HG03469 (cell line): ENCODE results near the gene LTB4R2.

Experiments used
- ATAC-seq: cut with Tn5 transposase; IDR thresholded peaks from one replicate; pipeline ENCODE4 v1.9.1; 2021; ENCODE audit warnings: mild to moderate bottlenecking, moderate library complexity, moderate number of reproducible peaks; ENCODE audit not compliant: unreplicated experiment

LTB4R2 gene

GRCh38 chr14:24298892-24299254, 11.1 kb upstream of the LTB4R2 start:
- no peak for ATAC-seq

- ATAC-seq = peak; percentile 45
These were observed 10.4 kb upstream of the LTB4R2 start, which contains the start of the genes DHRS1 and NOP9 for GRCh38 chr14:24299255-24300191. DHRS1 (minus strand) TSS chr14:24299780; CDS start chr14:24299106, 674 bp downstream. NOP9 (plus strand) TSS chr14:24299850; CDS start chr14:24299955, 105 bp downstream.

GRCh38 chr14:24300326-24300980, 9.5 kb upstream of the LTB4R2 start:
- ATAC-seq = no peak

- no peak for ATAC-seq
These were observed 5.9 kb upstream of the LTB4R2 start for GRCh38 chr14:24304019-24304387.

GRCh38 chr14:24307156-24307574, 2.8 kb upstream of the LTB4R2 start:
- ATAC-seq = no peak

- no peak for ATAC-seq
These were observed 2.2 kb upstream of the LTB4R2 start, which contains the start of gene CIDEB for GRCh38 chr14:24307575-24308341. CIDEB (minus strand) TSS chr14:24307977; CDS start chr14:24307858, 119 bp downstream.

- no peak for ATAC-seq
These were observed 1.4 kb upstream of the LTB4R2 start for GRCh38 chr14:24308342-24309124.

DNA sequence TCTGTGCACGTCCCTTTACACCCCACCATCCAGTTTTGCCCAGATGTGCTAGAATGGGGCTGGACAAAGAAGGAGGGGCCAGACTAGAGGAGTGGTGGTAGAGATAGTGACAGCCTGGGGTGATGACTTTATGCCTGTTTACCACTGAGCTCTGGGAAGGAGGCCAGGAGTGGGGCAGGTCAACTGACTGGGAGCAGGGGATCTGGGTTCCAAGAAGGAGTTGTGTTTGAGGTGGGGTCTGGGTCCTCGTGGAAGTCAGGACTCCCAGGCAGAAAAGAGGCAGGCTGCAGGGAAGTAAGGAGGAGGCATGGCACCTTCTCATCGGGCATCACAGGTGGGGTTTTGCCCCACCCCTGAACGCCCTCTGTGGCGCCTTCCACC, 315 bp downstream of the LTB4R2 start:
- no peak for ATAC-seq

GRCh38 chr14:24310646-24311604, 985 bp downstream of the LTB4R2 start, which contains the start of gene LTB4R:
LTB4R (plus strand) TSS chr14:24311502; CDS start chr14:24315652, 4,150 bp downstream.
- ATAC-seq = peak; percentile 65

GRCh38 chr14:24311837-24312615, 2.1 kb downstream of the LTB4R2 start:
- ATAC-seq = no peak

DNA sequence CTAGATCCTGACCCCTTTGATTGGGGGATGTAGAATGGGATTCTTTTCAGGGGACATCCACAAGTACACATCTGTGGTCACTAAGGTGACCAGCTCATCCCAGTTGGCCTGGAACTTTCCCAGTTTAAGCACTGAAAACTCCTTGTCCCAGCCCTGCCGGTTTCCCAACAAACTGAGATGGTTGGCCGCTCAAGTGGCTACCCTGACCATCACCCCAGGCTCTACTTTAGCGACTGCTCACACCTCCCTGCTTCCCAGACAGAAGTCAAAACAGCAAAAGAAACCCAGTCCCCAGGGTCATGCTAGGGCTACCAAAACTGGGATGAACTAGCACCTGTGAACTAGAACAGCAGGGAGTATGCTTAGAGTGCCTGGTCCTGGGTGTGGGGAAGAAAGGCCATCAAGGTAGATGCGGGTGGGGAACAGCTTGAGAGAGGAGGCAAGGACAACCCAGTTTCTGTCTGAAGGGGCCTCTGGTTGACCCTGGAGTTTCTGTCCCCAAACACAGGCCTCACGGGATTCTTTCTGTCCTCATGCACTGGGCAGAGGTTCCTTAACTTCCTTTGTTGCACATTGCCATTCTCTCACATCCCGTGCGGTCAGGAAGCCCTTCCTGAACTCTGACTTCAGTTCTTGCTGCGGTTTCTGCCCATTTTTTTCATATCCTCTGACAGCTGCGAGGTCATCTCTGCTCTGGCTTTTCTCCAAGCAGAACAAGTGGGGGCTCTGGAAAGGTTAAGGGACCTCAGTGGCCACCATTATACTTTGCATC, 3.0 kb downstream of the LTB4R2 start:
- no peak for ATAC-seq

DNA sequence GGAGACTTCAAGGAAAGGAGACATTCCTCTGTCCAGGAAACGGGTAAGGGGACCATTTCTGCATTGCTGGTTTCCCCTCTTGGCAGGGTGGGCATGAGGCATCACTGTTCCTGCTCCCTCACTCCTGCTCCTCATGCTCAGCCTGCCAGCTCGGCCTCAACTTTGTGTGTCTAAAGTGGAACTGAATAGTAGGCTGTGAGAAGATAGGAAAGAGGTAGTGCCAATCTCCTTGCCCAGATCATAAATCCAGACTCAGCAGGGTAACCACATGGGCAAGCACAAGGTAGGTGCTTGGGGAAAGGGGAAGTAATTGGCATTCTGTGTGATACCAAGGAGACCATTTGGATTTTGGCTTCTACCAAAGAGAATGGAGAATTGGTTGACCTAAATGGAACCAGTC, 4.0 kb downstream of the LTB4R2 start:
- ATAC-seq = no peak

GRCh38 chr14:24314377-24315193, 4.6 kb downstream of the LTB4R2 start:
- ATAC-seq = no peak

- ATAC-seq = no peak
These were observed 5.4 kb downstream of the LTB4R2 start for GRCh38 chr14:24315243-24315806.

DNA sequence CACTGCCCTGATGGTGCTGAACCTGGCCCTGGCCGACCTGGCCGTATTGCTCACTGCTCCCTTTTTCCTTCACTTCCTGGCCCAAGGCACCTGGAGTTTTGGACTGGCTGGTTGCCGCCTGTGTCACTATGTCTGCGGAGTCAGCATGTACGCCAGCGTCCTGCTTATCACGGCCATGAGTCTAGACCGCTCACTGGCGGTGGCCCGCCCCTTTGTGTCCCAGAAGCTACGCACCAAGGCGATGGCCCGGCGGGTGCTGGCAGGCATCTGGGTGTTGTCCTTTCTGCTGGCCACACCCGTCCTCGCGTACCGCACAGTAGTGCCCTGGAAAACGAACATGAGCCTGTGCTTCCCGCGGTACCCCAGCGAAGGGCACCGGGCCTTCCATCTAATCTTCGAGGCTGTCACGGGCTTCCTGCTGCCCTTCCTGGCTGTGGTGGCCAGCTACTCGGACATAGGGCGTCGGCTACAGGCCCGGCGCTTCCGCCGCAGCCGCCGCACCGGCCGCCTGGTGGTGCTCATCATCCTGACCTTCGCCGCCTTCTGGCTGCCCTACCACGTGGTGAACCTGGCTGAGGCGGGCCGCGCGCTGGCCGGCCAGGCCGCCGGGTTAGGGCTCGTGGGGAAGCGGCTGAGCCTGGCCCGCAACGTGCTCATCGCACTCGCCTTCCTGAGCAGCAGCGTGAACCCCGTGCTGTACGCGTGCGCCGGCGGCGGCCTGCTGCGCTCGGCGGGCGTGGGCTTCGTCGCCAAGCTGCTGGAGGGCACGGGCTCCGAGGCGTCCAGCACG, 6.1 kb downstream of the LTB4R2 start:
- no peak for ATAC-seq

DNA sequence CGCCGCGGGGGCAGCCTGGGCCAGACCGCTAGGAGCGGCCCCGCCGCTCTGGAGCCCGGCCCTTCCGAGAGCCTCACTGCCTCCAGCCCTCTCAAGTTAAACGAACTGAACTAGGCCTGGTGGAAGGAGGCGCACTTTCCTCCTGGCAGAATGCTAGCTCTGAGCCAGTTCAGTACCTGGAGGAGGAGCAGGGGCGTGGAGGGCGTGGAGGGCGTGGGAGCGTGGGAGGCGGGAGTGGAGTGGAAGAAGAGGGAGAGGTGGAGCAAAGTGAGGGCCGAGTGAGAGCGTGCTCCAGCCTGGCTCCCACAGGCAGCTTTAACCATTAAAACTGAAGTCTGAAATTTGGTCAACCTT, 6.6 kb downstream of the LTB4R2 start:
- ATAC-seq = no peak
